GM23248 (cell line): ENCODE measurements around the gene TMEM40.

Experiments
- EZH2 ChIP-seq: fragments of 200-600 bp; sonication (generic); IDR thresholded peaks from 2 replicates; pipeline ENCODE4 v1.6.1; 2018; ENCODE audit warnings: antibody characterized with exemption, mild to moderate bottlenecking; ENCODE audit not compliant: insufficient read depth, poor library complexity, severe bottlenecking
- EZH2phosphoT487 ChIP-seq: fragments of 200-600 bp; sonication (generic); IDR thresholded peaks from 2 replicates; pipeline ENCODE4 v1.6.1; 2018; ENCODE audit warnings: antibody characterized with exemption, moderate library complexity, mild to moderate bottlenecking, low read depth; ENCODE audit not compliant: insufficient read depth

DNA sequence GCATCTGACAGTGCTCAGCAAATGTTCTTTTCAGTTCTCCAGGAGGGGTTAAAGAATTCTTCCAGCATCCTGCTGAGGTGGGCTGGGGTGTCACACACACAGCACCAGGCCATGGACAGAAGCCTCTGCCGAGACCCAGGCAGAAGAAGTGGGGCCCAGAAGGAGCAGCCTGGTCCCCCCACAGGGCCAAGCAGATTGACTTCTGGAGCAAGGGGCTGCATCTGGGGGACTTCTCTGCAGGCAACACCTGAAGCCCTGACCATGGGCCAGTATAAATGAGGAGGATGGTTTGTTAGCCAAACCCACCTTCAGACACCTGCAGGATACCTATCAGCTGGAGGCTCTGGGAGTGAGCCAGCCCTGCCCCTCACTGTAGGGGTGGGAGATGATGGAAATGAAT, 16.2 kb upstream of the TMEM40 start:
- no peak for TF ChIP-seq EZH2
- no peak for TF ChIP-seq EZH2phosphoT487
